Hepatocyte (in vitro differentiated cells): ENCODE measurements around the gene PES1.

Source experiments
- EZH2 ChIP-seq: fragments of 200-600 bp; sonication (generic); IDR thresholded peaks from 2 replicates; pipeline ENCODE4 v1.6.1; 2016; ENCODE audit warnings: antibody characterized with exemption, mild to moderate bottlenecking, borderline replicate concordance
- EZH2phosphoT487 ChIP-seq: fragments of 200-600 bp; sonication (generic); IDR thresholded peaks from one replicate; pipeline ENCODE4 v1.6.1; 2018; ENCODE audit warnings: antibody characterized with exemption, mild to moderate bottlenecking, low read depth, moderate library complexity; ENCODE audit not compliant: unreplicated experiment, severe bottlenecking
- TF ChIP-seq, protein P1 (sequence below): fragments of 200-600 bp; sonication (generic); IDR thresholded peaks from 2 replicates; pipeline ENCODE4 v1.5.1; 2016; ENCODE audit warnings: antibody characterized with exemption, mild to moderate bottlenecking; ENCODE audit not compliant: poor library complexity

GRCh38 chr22:30586414-30586813, 5.3 kb downstream of the PES1 start:
- TF ChIP-seq, protein P1, sequence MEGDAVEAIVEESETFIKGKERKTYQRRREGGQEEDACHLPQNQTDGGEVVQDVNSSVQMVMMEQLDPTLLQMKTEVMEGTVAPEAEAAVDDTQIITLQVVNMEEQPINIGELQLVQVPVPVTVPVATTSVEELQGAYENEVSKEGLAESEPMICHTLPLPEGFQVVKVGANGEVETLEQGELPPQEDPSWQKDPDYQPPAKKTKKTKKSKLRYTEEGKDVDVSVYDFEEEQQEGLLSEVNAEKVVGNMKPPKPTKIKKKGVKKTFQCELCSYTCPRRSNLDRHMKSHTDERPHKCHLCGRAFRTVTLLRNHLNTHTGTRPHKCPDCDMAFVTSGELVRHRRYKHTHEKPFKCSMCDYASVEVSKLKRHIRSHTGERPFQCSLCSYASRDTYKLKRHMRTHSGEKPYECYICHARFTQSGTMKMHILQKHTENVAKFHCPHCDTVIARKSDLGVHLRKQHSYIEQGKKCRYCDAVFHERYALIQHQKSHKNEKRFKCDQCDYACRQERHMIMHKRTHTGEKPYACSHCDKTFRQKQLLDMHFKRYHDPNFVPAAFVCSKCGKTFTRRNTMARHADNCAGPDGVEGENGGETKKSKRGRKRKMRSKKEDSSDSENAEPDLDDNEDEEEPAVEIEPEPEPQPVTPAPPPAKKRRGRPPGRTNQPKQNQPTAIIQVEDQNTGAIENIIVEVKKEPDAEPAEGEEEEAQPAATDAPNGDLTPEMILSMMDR: no peak
- TF ChIP-seq EZH2 (no peak), EZH2phosphoT487 (no peak)
